ENCODE measurements around the gene SDHB. TPM values are rescaled to one million over a fixed set of nuclear protein-coding genes. Genes with fewer than 3 reads are reported as not detected.
A peak's percentile ranks its signal among the peaks of the same experiment; 100 is the strongest.

The SDHB gene
- total and polyA plus RNA-seq, 12 donors, result 52.3 to 243 (median 152) TPM

- Histone ChIP-seq H3K27me3 (no peaks in the 10 kb centered on the region), H3K9me3 (replicated peaks in 1 of 3) (no peaks in the 10 kb centered on the region), H3K36me3 (replicated peaks in 1 of 2) (no peaks in the 10 kb centered on the region), H3K27ac (no peak overlapping the region), H3K4me3 (no peak overlapping the region), H3K4me1 (replicated peaks in 1 of 2) (no peaks in the 10 kb centered on the region)
- intact Hi-C loops (cut with DNase I), result no loop called here
- no peak for DNase-seq
- no peak for TF ChIP-seq CTCF (IDR thresholded peaks at IDR 0.05)
- no peak for TF ChIP-seq POLR2A (IDR thresholded peaks at IDR 0.05)
- WGBS, 4 donors, result 0 to 33% (median 0%) methylated on average over 1 of the region's 1 CpG
These were observed 42.8 kb upstream of the SDHB start for GRCh38 chr1:17096584-17096983.

- intact Hi-C loops (cut with DNase I), result no loop called here
- no peaks in the 10 kb centered on the region for H3K9me3 ChIP-seq (replicated peaks in 1 of 3)
- peaks cover 0 to 5% of the 10 kb centered on the region in 2 donors for H3K4me1 ChIP-seq (replicated peaks in 1 of 2)
- H3K36me3 ChIP-seq (replicated peaks in 1 of 2), result no peaks in the 10 kb centered on the region
- 42 to 56% (median 42%) methylated on average over 4 of the region's 4 CpGs for WGBS, 4 donors
- H3K27me3 ChIP-seq, result no peaks in the 10 kb centered on the region
- no peak for DNase-seq
- TF ChIP-seq CTCF (IDR thresholded peaks at IDR 0.05) (no peak), POLR2A (IDR thresholded peaks at IDR 0.05) (no peak)
- no peak overlapping the region for H3K27ac ChIP-seq
- H3K4me3 ChIP-seq, result no peak overlapping the region
These were observed 41.3 kb upstream of the SDHB start for GRCh38 chr1:17095141-17095540.

- H3K27me3 ChIP-seq, result no peaks in the 10 kb centered on the region
- WGBS, 4 donors, result 65 to 76% (median 68%) methylated on average over 4 to 5 of the region's 5 CpGs
- no peak overlapping the region for H3K27ac ChIP-seq
- no peaks in the 10 kb centered on the region for H3K36me3 ChIP-seq (replicated peaks in 1 of 2)
- TF ChIP-seq CTCF (IDR thresholded peaks at IDR 0.05) (no peak), POLR2A (IDR thresholded peaks at IDR 0.05) (no peak)
- no peaks in the 10 kb centered on the region for H3K9me3 ChIP-seq (replicated peaks in 1 of 3)
- H3K4me1 ChIP-seq (replicated peaks in 1 of 2), result peaks cover 0 to 5% of the 10 kb centered on the region in 2 donors
- intact Hi-C loops (cut with DNase I), result no loop called here
- no peak for DNase-seq
- no peak overlapping the region for H3K4me3 ChIP-seq
These were observed 40.8 kb upstream of the SDHB start for GRCh38 chr1:17094664-17095063.

GRCh38 chr1:17093822-17094393, 40.1 kb upstream of the SDHB start:
- no peaks in the 10 kb centered on the region for H3K9me3 ChIP-seq (replicated peaks in 1 of 3)
- WGBS, 4 donors, result 85 to 94% (median 87%) methylated on average over 8 of the region's 8 CpGs
- H3K4me1 ChIP-seq (replicated peaks in 1 of 2), result peaks cover 0 to 5% of the 10 kb centered on the region in 2 donors
- TF ChIP-seq POLR2A (IDR thresholded peaks at IDR 0.05), result no peak
- no peak overlapping the region for H3K27ac ChIP-seq
- H3K36me3 ChIP-seq (replicated peaks in 1 of 2), result no peaks in the 10 kb centered on the region
- H3K4me3 ChIP-seq, result no peak overlapping the region
- intact Hi-C loops (cut with DNase I), result no loop called here
- H3K27me3 ChIP-seq, result no peaks in the 10 kb centered on the region
- no peak for DNase-seq

GRCh38 chr1:17091252-17091651, 37.4 kb upstream of the SDHB start:
- intact Hi-C loops (cut with DNase I), result no loop called here
- WGBS, 4 donors, result 46 to 61% (median 52%) methylated on average over 3 to 7 of the region's 7 CpGs
- Histone ChIP-seq H3K27ac (peak overlapping the region in 1 of 5 donors; percentile 63), H3K9me3 (replicated peaks in 1 of 3) (no peaks in the 10 kb centered on the region), H3K36me3 (replicated peaks in 1 of 2) (no peaks in the 10 kb centered on the region), H3K4me1 (replicated peaks in 1 of 2) (peaks cover 0 to 5% of the 10 kb centered on the region in 2 donors), H3K4me3 (no peak overlapping the region), H3K27me3 (no peaks in the 10 kb centered on the region)
- TF ChIP-seq CTCF (IDR thresholded peaks at IDR 0.05) (no peak), POLR2A (IDR thresholded peaks at IDR 0.05) (no peak)
- DNase-seq, result peak in 6 of 7 donors; percentile 36 to 70 (median 50)

Data from adrenal gland (tissue), 12 donors.